GM12878 (cell line): Measurements from ENCODE around the gene C11orf58. TPM values are rescaled to one million over a fixed set of nuclear protein-coding genes. Genes with fewer than 3 reads are reported as not detected.

Experiments
- ATAC-seq: fragments of 200-7000 bp; cut with Tn5 transposase; 3 replicates; pipeline ENCODE4 v1.9.1; 2020; ENCODE audit warnings: mild to moderate bottlenecking, moderate library complexity
- BruUV-seq: library from RNA; stranded (reverse); fragments of 400-500 nt; replicated peaks from 2 replicates; lab custom pipeline; 2021; lab: Mats Ljungman, UMichigan
- CTCF ChIA-PET: fragments of 300-600 bp; sonication (Branson Sonifier 250); formaldehyde crosslinking; extraction: SDS; loops from one replicate; lab custom pipeline; 2021; ENCODE audit warnings: inconsistent platforms; lab: Yijun Ruan, JAX
- POLR2A ChIA-PET: fragments of 350-600 bp; formaldehyde crosslinking; extraction: SDS; loops from one replicate; lab custom pipeline; 2021; ENCODE audit warnings: inconsistent platforms; lab: Charles Lee
- RAD21 ChIA-PET: fragments of 300-600 bp; sonication (Branson Sonifier 250); formaldehyde crosslinking; loops from one replicate; lab custom pipeline; 2023; ENCODE audit warnings: antibody characterized with exemption; ENCODE audit not compliant: unreplicated experiment; lab: Charles Lee
- SMC1A ChIA-PET: fragments of 300-600 bp; sonication (Branson Sonifier 250); formaldehyde crosslinking; loops from one replicate; lab custom pipeline; 2023; ENCODE audit not compliant: unreplicated experiment, uncharacterized antibody; lab: Charles Lee
- DNase-seq: peaks from one replicate; pipeline ENCODE4 v3.0.0-alpha.2; 2011; ENCODE audit warnings: low read depth, low spot score
- FAIRE-seq: peaks from 3 replicates; lab custom pipeline; 2011; peaks lifted over from hg19 to GRCh38; lab: Jason Lieb, UNC
- H2AFZ ChIP-seq: 2 replicates; pipeline ENCODE4 v1.6.0; 2011; ENCODE audit warnings: low read depth, low read length, control low read depth; ENCODE audit not compliant: control insufficient read depth
- H3K27ac ChIP-seq: 2 replicates; pipeline ENCODE4 v1.5.1; 2011; ENCODE audit warnings: control low read depth; ENCODE audit not compliant: control insufficient read depth, insufficient read depth
- H3K27me3 ChIP-seq, 2 experiments: replicated peaks in 1 of 2; 2 replicates each; pipeline versions ENCODE4 v1.6.0 to v1.6.1; 2011; ENCODE audit warnings: low read length in 1 of 2; ENCODE audit not compliant: control insufficient read depth in 2 of 2, insufficient read depth in 2 of 2
- H3K36me3 ChIP-seq, 2 experiments: 2 replicates each; pipeline ENCODE4 v1.5.1; 2011; ENCODE audit warnings: low read length in 1 of 2; ENCODE audit not compliant: control insufficient read depth in 2 of 2, insufficient read depth in 2 of 2
- H3K4me1 ChIP-seq: 2 replicates; pipeline ENCODE4 v1.6.1; 2011; ENCODE audit warnings: mild to moderate bottlenecking, low read length, moderate library complexity, mixed read lengths; ENCODE audit not compliant: control insufficient read depth, insufficient read depth
- H3K4me2 ChIP-seq: 2 replicates; pipeline ENCODE4 v1.6.0; 2011; ENCODE audit warnings: control low read depth; ENCODE audit not compliant: control insufficient read depth, insufficient read depth
- H3K4me3 ChIP-seq: fragments of 200-600 bp; sonication (generic); 2 replicates; pipeline ENCODE4 v1.5.1; 2016
- H3K79me2 ChIP-seq: 2 replicates; pipeline ENCODE4 v1.6.0; 2011; ENCODE audit warnings: low read length; ENCODE audit not compliant: control insufficient read depth, insufficient read depth
- H3K9ac ChIP-seq: 2 replicates; pipeline ENCODE4 v1.8.0; 2011; ENCODE audit warnings: low read length, control low read depth, mixed read lengths; ENCODE audit not compliant: control insufficient read depth, insufficient read depth
- H3K9me3 ChIP-seq: replicated peaks from 3 replicates; pipeline ENCODE4 v1.5.1; 2011; ENCODE audit warnings: mild to moderate bottlenecking, low read length; ENCODE audit not compliant: control insufficient read depth, insufficient read depth
- H4K20me1 ChIP-seq: 2 replicates; pipeline ENCODE4 v1.6.0; 2011; ENCODE audit not compliant: control insufficient read depth, insufficient read depth
- CBX5 ChIP-seq: sonication (generic); IDR thresholded peaks from 2 replicates; pipeline ENCODE4 v1.6.1; 2016; ENCODE audit warnings: low read depth, moderate library complexity, mild to moderate bottlenecking, inconsistent platforms
- CEBPB ChIP-seq, 2 experiments: fragments of 150-350 bp in 1 of 2; IDR thresholded peaks; 2 replicates each; pipeline ENCODE4 v1.6.1; 2012 to 2014; ENCODE audit warnings: low read depth in 2 of 2, low read length in 2 of 2, borderline replicate concordance in 1 of 2, inconsistent platforms in 1 of 2
- CHD4 ChIP-seq: fragments of 200-600 bp; sonication (generic); IDR thresholded peaks from 2 replicates; pipeline ENCODE4 v1.6.1; 2016; ENCODE audit warnings: mild to moderate bottlenecking
- CUX1 ChIP-seq: IDR thresholded peaks from 2 replicates; pipeline ENCODE4 v1.6.1; 2012; ENCODE audit warnings: improper control_type of control experiment, low read depth, low read length; ENCODE audit not compliant: insufficient replicate concordance
- GATAD2B ChIP-seq: fragments of 450-650 bp; conservative IDR thresholded peaks from 2 replicates; pipeline ENCODE4 v1.6.1; 2017; ENCODE audit warnings: low read depth, mild to moderate bottlenecking, moderate library complexity
- IRF5 ChIP-seq: fragments of 450-650 bp; IDR thresholded peaks from 2 replicates; pipeline ENCODE4 v1.6.1; 2017; ENCODE audit warnings: borderline replicate concordance
- MAX ChIP-seq: IDR thresholded peaks from 2 replicates; pipeline ENCODE4 v1.6.1; 2012; ENCODE audit warnings: low read depth, low read length, improper control_type of control experiment
- MLLT1 ChIP-seq: fragments of 450-650 bp; IDR thresholded peaks from 2 replicates; pipeline ENCODE4 v1.6.1; 2016; ENCODE audit warnings: mild to moderate bottlenecking
- MTA2 ChIP-seq: fragments of 450-650 bp; IDR thresholded peaks from 2 replicates; pipeline ENCODE4 v1.6.1; 2016; ENCODE audit warnings: low read depth, mild to moderate bottlenecking, moderate library complexity
- POU2F2 ChIP-seq: IDR thresholded peaks from 3 replicates; pipeline ENCODE4 v1.6.1; 2011; ENCODE audit warnings: low read depth, mild to moderate bottlenecking, low read length, borderline replicate concordance
- RELA ChIP-seq: fragments of 450-650 bp; IDR thresholded peaks from 2 replicates; pipeline ENCODE4 v1.8.0; 2014; ENCODE audit warnings: borderline replicate concordance; ENCODE audit not compliant: partially characterized antibody
- SIX5 ChIP-seq: IDR thresholded peaks from 2 replicates; pipeline ENCODE4 v1.6.1; 2011; ENCODE audit warnings: mild to moderate bottlenecking, low read depth, low read length, moderate library complexity; ENCODE audit not compliant: severe bottlenecking
- SREBF2 ChIP-seq: IDR thresholded peaks from 2 replicates; pipeline ENCODE4 v1.6.1; 2012; ENCODE audit warnings: mild to moderate bottlenecking, low read length
- TCF7 ChIP-seq: IDR thresholded peaks from 2 replicates; pipeline ENCODE4 v1.6.1; 2014; ENCODE audit warnings: antibody characterized with exemption, borderline replicate concordance
- WGBS: methylation state at CpG from one replicate; pipeline ENCODE4 v1.1.6; 2016; ENCODE audit warnings: low lambda C conversion rate; ENCODE audit not compliant: insufficient replicate concordance, insufficient coverage; ENCODE audit errors: missing lambda C conversion rate; 5-methylcytosine and 5-hydroxymethylcytosine counted together
- in situ Hi-C: fragments of 300-500 bp; cut with MboI; formaldehyde crosslinking; loops from 9 replicates; pipeline ENCODE4 v1.14.3; 2018; ENCODE audit warnings: mixed read lengths
- intact Hi-C: fragments of 100-400 bp; cut with micrococcal nuclease; formaldehyde crosslinking; loops from one replicate; pipeline ENCODE4 v1.14.2; 2022; ENCODE audit not compliant: unreplicated experiment
- polyA plus RNA-seq, 11 experiments: library from polyadenylated mRNA; depleted of rRNA in 4 of 11; unstranded in 6 of 11; stranded (reverse) in 5 of 11; fragments of >200 nt; fragmentation: Nextera tagmentation in 4 of 11; fragmentation: Illumina TruSeq in 1 of 11; extraction: Ambion mirVana in 4 of 11; extraction: Trizol in 1 of 11; gene quantifications; 1 replicate in 1 of 11; 2 replicates in 10 of 11; pipeline versions ENCODE4 v1.2.1 to v1.2.3, GENCODE V29; 2011 to 2016; ENCODE audit warnings: inconsistent platforms in 2 of 11, missing spikeins in 2 of 11, low read depth in 1 of 11
- total RNA-seq, 4 experiments: library from RNA; depleted of rRNA in 3 of 4; stranded (reverse); fragments of >200 nt in 3 of 4; fragmentation: Illumina TruSeq in 1 of 4; extraction: Trizol in 1 of 4; gene quantifications; 2 replicates each; pipeline versions ENCODE4 v1.2.1 to v1.2.3, GENCODE V29; 2013 to 2021

Gene C11orf58
- total and polyA plus RNA-seq, 10 of the 15 experiments (the other 5 are each of a cell fraction or from before 2014, with no cell fraction given): 98.2 to 379 (median 211) TPM

- no peak for TF ChIP-seq POU2F2
- TF ChIP-seq MLLT1: no peak
- TF ChIP-seq MTA2: no peak
- TF ChIP-seq GATAD2B: no peak
- no peak for TF ChIP-seq SIX5
- TF ChIP-seq TCF7: no peak
- TF ChIP-seq CEBPB (IDR thresholded peaks at IDR 0.05; ENCODE audit: borderline replicate concordance in 1 of 2, low read depth in 2 of 2, low read length in 2 of 2): no peak
- TF ChIP-seq RELA: no peak
- TF ChIP-seq IRF5: no peak
These were observed 28.7 kb downstream of the C11orf58 start (continued) for GRCh38 chr11:16767137-16767536.

GRCh38 chr11:16767957-16768356 is 29.5 kb downstream of the C11orf58 start:
- Histone ChIP-seq H3K9ac (no peak overlapping the region), H2AFZ (no peak overlapping the region), H3K4me1 (no peaks in the 10 kb centered on the region), H3K36me3 (no peaks in the 10 kb centered on the region), H3K79me2 (no peaks in the 10 kb centered on the region), H3K4me3 (no peak overlapping the region), H3K27me3 (no peaks in the 10 kb centered on the region), H3K27ac (no peak overlapping the region), H4K20me1 (no peaks in the 10 kb centered on the region), H3K9me3 (no peaks in the 10 kb centered on the region), H3K4me2 (no peak overlapping the region)
- WGBS: 15% methylated on average over 4 of the region's 4 CpGs
- ChIA-PET SMC1A (no interaction called here), RAD21 (no interaction called here), POLR2A (no interaction called here), CTCF (interaction anchor here (4.3 kb wide), 1 partner anchor 19 kb away, joined by 33 read pairs; no protein-coding TSS in a partner anchor)
- DNase-seq (no peak), ATAC-seq (no peak), FAIRE-seq (no peak)
- intact Hi-C loops: no loop called here
- no TSS peak for BruUV-seq
- in situ Hi-C loops: no loop called here
- TF ChIP-seq CUX1: no peak
- no peak for TF ChIP-seq CBX5
- TF ChIP-seq CHD4: no peak
- TF ChIP-seq SREBF2: no peak
- no peak for TF ChIP-seq MAX
